GM18867 (cell line): ENCODE measurements around the gene BBS5.
A peak's percentile ranks its signal among the peaks of the same experiment; 100 is the strongest.
"Not testable (repeated sequence)": the region's sequence is repeated elsewhere in the genome, so short reads cannot be mapped to it uniquely, and the experiment has no call there.

Source experiments
- ATAC-seq: cut with Tn5 transposase; IDR thresholded peaks from one replicate; pipeline ENCODE4 v1.9.1; 2021; ENCODE audit warnings: mild to moderate bottlenecking, moderate library complexity; ENCODE audit not compliant: unreplicated experiment

The BBS5 gene

DNA sequence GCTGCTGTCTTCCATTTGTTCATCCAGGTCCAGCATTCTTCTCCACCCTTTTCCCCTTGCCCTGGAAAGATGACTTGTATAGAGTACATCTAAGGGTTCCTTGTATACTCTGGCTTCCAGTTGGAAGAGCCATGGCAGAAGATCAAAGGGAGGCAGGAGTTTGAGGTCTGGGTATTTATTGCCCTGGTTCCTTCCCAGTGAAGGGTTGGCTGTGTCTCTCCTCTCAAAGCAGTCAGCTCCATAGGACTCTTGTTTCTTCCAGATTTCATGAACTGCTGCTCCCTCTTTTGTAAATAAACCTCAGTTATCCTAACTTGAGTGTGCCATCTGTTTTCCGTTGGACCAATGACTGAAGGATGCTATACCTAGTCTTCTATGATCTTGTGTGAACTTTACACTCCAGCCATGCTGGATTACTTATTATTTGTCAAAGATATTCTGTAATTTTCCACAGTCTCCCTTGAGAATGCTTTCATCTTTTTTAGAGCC, 6.4 kb downstream of the BBS5 start:
- no peak for ATAC-seq

GRCh38 chr2:169486487-169486886, 7.2 kb downstream of the BBS5 start:
- no peak for ATAC-seq

DNA sequence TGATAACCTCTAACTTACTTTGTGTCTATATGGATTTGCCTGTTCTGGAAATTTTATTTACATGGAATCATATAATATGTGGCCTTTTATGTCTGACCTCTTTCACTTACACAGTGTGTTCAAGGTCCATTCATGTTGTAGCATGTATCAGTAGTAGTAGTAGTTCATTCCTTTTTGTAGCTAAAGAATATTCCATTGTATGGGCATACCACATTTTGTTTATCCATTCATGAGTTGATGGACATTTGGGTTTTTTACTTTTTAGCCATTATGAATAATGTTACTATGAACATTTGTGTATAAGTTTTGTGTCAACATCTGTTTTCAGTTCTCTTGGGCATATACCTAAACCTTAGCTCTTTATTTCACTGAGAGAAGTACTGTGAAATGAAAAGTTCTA, 11.5 kb downstream of the BBS5 start:
- ATAC-seq, result no peak

GRCh38 chr2:169491378-169491777, 12.1 kb downstream of the BBS5 start:
- no peak for ATAC-seq

DNA sequence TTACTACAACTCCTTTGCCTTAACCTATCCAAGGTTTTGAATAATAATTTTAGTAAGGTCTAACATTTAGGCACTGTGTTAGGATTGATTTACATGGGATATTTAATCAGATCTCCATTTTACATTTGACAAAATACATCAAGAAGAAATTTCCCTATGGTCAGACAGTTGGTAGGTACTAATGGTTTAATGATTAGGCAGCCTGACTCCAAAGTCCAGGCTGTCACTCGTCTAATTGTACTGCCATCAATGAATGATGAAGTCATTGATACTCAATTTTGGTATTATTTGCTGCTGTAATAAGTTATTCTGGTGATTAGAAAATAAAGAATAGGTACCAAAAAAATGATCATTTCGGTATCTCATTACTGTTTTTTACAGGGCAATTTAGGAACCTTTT, 14.1 kb downstream of the BBS5 start:
- ATAC-seq, result no peak

GRCh38 chr2:169495310-169495928, 16.1 kb downstream of the BBS5 start:
- ATAC-seq, result no peak

DNA sequence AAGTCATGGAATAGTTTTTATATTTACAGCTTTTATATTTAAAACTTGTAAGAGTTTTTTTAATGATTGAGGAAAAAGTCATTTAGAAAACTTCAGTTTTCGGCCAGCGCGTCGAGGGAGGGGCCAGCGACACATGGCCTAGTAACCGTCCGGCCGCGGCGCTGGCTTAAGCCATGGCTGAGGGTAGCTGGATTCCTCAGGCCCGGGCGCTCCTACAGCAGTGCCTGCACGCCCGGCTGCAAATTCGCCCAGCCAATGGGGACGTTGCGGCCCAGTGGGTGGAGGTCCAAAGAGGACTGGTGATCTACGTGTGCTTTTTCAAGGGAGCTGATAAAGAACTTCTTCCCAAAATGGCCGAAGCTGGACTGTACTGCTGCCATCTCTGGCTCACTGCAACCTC, 25.4 kb downstream of the BBS5 start:
- no peak for ATAC-seq

DNA sequence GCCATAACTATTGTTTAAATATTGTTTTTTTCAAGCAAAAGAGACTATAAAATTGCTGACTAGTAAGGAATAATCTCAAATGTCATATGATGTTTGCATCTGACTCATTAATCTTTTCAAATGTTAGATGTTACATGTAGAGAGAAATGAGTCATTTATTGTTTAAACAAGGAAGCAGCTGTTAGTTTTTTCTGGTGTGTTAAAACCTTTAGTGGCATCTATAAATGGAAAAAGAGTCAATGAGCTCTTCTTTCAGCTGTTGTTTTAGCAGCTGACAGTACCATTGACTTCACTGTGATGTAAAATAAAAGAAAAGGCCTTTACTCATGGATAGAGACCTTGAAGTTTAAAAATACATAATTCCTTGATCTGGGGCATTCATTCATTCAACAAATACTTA, 28.4 kb downstream of the BBS5 start:
- ATAC-seq, result no peak

- no peak for ATAC-seq
Measured at GRCh38 chr2:169509298-169509885, 30.1 kb downstream of the BBS5 start, which contains the start of gene KLHL41. Gene KLHL41 (plus strand): TSS chr2:169509702. CDS start chr2:169509779, 77 bp downstream.

DNA sequence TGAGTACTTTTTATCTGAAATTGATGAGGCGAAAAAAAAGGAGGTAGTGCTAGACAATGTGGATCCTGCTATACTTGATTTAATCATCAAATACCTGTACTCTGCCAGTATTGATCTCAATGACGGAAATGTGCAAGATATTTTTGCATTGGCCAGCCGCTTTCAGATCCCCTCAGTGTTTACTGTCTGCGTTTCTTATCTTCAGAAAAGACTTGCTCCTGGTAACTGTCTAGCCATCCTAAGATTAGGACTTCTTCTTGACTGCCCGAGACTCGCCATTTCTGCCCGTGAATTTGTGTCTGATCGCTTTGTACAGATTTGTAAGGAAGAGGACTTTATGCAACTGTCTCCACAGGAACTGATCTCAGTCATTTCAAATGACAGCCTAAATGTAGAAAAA, 30.7 kb downstream of the BBS5 start:
- no peak for ATAC-seq

GRCh38 chr2:169510496-169510895, 31.2 kb downstream of the BBS5 start:
- no peak for ATAC-seq

DNA sequence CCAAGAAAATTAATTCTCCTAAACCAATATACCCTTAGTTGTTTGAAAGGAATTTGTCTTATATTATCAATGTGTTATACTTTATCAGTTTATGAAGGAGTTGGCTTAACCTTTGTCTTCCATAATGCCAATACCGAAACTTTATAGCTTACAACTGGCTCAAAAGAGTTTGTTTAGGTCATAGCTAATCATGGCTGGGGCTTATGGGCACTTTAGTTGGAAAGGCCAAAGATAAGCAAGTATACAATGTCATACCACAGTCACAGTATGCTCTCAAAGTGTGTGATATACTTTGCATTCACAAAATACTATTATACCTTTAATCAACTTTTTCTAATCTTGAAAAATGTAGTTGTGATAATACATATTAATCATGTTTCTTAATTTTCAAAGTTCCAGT, 32.5 kb downstream of the BBS5 start:
- ATAC-seq, result no peak

DNA sequence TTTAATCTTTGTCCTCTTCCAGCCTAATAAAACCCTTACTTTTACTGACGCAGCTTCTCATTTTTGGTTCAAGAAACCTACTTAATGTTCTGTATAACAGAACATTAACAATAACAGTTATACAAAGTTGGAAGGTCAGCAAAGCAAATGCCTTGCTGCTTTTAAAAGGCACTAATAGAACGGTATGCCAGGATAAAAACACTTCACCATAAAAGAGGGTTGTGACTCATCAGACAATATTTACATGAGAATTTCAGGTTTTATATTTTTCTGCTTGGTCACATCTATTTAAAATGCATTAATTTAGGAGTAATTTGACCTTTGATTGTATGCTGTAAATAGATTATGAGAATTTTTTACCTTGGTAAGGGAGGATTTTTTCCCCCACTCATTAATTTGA, 33.2 kb downstream of the BBS5 start:
- ATAC-seq, result no peak

DNA sequence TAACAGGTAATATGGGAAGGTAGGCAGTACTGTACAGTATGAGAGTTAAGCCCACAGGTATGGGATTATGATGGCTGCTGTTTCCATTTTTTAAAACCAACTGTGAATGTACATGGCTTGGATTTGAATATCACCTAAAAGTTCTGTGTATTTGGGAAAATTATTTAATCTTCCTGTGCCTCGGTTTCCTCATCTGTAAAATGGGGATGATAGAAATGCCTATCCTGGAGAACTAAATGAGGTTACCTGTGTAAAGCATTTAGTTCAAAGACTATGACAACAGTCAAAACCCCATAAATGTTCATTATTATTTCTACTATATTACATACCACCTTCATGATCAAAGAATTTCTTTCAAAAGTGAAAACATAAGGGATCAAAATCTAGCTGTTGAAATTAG, 33.8 kb downstream of the BBS5 start:
- no peak for ATAC-seq

- no peak for ATAC-seq
Measured at GRCh38 chr2:169513926-169514325, 34.6 kb downstream of the BBS5 start.

- not testable (repeated sequence) for ATAC-seq
Measured at GRCh38 chr2:169514758-169515157, 35.5 kb downstream of the BBS5 start.

- ATAC-seq, result not testable (repeated sequence)
Measured at GRCh38 chr2:169516488-169516995, 37.2 kb downstream of the BBS5 start.

DNA sequence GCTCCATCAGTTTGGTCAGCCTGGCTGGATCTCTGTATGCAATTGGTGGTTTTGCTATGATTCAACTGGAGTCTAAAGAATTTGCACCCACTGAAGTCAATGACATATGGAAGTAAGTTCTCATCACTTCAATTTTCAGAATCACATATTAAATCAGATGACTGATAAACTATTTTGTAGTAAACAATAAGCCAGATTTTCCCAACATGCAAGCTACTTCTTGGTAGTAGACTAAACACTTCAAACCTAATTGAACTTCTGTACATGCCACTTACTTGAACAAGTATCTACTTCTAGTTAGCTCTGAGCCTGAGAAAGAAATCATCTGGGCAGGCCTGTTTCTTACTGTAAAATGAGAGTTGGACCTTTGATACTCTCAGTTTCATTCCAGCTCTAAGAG, 41.6 kb downstream of the BBS5 start:
- ATAC-seq, result no peak

DNA sequence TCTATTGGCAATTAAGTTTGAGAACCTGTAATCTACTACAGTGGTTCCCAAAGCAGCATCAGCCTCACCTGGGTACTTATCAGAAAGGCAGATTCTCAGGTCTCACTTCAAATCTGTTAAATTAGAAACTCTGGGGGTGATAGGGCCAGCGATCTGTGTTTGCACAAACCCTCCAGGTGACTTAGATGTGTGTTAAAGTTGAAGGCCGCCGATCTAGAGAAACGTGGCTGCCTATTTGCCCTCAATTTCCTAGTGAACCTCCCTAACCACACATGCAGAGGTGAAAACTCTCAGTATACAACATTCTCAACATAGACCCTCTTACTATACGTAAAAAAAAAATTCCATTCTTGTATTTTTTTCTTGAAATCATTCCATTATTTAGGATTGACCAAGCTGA, 44.4 kb downstream of the BBS5 start:
- ATAC-seq, result no peak

GRCh38 chr2:169525434-169525833, 46.1 kb downstream of the BBS5 start:
- no peak for ATAC-seq

DNA sequence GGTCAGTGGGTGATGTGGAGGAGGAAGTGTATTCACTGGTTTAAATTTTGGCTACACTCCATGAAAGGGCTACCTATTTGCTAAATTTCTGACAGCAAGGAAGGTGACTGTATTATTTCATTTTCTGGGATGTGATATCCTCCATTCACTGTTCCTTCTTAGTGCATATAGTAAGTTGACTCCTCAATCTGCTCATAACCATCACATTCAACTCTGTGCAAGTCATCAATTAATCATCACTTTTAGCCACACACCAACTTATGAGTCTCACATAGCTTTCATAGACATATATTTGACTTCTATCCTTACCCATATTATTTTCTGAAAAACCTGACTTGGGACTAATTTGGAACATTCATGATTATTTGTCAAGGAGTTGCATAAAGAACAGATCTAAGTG, 47.2 kb downstream of the BBS5 start:
- ATAC-seq, result no peak

GRCh38 chr2:169528271-169528701, 49.0 kb downstream of the BBS5 start:
- peak; percentile 94 for ATAC-seq

DNA sequence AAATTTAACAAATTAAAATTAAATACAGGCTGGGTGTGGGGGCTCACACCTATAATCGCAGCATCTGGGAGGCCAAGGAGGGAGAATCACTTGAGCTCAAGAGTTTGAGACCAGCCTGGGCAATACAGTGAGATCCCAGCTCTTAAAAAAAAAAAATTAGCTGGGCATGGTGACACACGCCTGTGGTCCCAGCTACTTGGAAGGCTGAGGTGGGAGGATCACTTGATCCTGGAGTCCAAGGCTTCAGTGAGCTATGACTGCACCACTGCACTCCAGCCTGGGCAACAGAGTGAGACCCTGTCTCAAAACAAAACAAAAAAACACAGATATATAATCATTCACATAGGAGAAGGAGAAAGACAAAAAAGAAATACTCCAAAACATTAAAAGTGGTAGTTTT, 60.2 kb downstream of the BBS5 start:
- not testable (repeated sequence) for ATAC-seq
